ENCODE results near the gene MAMDC2.
A peak's percentile ranks its signal among the peaks of the same experiment; 100 is the strongest.
"Not testable (repeated sequence)": the region's sequence is repeated elsewhere in the genome, so short reads cannot be mapped to it uniquely, and the experiment has no call there.

MAMDC2 gene

DNA sequence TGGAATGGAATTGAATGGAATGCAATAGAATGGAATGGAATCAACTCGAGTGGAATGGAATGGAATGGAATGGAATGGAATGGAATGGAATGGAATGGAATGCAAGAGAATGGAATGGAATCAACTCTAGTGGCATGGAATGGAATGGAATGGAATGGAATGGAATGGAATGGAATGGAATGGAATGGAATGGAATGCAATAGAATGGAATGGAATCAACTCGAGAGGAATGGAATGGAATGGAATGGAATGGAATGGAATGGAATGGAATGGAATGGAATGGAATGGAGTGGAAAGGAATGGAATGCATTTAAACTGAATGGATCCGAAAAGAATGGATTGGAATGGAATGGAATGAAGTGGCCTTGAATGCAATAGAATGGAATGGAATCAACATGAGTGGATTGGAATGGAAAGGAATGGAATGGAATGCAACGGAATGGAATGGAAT lies 5.5 kb upstream of the MAMDC2 start:
- not testable (repeated sequence) for DNase-seq

DNA sequence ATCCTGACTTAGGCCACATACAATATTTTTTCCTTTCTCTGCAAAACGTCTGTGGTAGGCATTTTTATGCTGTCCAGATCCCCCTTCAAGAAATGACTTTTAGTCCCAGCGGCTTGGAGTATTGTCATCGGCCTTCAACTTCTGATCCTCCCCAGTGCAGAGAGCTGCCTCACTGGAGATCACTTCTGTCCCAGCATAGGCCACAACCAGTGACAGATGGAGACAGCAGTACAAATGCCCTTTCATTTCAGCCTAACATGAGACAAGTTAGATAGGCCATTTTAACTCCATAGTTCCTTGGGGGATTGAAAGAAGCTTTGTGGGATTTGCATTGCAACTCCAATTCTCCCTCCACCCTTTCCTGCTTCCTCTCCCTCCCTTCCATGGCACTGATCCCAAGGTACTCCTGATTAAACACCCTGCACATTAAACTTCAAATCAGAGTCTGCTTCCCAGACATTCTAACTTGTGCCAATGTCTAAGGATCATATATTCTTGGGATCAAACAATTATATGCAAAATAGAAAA lies 3.2 kb upstream of the MAMDC2 start:
- DNase-seq = no peak

DNA sequence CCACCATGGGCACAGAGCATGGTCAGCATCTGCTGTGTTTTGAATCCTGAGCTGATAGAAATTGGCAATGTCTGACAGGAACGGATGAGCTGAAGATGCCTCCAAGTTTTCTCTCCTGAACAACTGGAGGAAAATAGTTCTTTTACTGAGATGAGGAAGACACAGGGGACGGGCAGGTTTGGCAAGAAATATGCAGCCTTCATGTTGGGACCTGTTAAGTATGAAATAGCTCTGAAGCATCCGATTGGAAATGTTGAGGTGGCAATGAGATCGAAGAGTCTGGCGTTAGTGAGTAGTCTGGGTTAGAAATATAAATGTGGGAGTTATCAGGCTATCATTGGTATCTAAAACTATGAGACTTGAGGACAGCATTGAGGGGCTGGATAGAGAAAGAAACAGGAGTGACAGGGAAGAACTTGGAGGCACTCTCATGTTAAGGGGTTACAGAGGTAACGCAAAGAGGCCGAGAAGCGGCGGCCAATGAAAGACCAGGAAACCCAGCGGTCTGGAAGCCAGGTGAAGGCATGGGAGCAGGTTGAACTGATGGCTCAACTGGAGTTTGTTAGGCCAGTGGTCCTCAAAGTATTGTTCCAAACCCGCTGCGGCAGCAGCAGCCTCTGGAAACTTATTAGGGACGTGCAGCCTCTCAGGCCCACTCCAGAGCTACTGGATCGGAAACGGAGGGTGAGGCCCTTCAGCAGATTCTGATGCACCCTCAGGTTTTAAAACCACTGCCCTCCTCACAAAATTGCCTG lies 1.0 kb upstream of the MAMDC2 start:
- no peak for DNase-seq

DNA sequence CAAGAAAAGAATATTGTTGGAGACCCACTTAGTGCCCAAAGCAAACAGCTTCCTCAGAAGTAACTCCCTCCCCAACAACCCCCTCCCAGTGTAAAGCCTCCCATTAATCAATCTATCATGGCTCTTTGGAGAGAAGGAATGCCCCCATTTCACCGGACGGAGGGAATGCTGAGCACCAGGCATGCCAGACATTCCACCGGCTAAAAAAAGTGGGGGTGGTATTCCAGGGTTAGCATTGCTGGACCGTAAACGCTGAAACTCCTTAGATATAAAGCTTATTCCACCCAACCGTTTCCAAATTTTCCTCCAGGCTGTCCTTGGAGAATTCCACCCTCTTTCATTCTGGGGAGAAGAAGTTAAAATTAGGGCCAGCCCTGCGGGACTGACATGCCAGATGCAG lies 363 bp upstream of the MAMDC2 start:
- no peak for DNase-seq

DNA sequence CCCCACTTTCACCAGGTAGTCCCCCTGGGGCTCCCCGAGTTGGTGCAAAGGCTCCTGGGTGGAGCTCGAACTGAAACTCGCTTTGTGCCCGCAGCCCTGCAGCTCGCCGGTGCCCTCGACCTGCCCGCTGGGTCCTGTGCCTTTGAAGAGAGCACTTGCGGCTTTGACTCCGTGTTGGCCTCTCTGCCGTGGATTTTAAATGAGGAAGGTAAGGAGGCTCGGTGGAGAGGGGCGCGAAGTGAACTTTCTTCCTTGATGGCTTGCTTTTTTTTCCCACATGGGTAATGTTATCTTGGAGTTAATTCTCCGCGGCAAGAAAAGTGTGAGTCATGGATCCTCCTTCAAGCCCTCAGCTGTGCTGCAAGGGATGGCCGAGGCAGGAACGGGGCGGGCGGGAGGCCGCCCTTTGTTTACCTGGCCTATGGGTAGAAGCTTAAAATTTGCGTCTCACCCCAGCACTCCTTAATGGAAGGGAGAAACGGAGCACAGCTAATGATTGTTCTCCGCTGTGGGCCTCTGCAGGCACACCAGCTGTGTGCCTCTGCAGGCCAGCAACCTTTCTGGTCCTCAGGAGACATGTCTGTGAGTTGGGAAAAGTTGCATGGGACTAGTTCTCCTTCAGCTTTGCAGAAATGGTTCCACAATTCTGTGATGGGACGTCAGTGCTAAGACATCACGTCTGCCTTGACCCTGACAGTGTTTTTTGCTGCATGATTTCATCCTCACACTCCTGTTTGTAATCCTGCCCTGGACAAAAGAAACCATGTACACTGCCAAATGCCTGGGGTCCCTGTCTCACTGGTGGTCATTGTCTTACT lies 1.1 kb downstream of the MAMDC2 start:
- peak; percentile 11 for DNase-seq

DNA sequence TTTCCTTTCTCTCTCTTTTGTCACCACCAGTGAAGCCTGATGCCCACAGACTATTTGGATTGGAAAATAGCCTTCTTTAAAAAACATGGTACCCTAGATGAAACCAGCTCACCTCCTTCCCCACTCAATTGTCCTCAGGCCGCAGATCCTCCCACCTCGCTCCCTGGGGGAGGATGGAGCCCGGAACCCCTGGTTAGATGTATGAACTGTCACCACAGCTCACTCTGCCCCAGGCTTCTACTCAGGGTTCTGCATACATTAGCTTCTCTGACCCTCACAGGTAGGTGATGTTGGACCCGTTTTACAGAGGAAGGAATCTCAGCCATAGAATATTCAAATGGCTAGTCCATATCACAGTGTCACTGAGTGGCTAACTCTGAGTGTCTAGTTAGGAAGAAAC lies 1.8 kb downstream of the MAMDC2 start:
- DNase-seq = no peak

DNA sequence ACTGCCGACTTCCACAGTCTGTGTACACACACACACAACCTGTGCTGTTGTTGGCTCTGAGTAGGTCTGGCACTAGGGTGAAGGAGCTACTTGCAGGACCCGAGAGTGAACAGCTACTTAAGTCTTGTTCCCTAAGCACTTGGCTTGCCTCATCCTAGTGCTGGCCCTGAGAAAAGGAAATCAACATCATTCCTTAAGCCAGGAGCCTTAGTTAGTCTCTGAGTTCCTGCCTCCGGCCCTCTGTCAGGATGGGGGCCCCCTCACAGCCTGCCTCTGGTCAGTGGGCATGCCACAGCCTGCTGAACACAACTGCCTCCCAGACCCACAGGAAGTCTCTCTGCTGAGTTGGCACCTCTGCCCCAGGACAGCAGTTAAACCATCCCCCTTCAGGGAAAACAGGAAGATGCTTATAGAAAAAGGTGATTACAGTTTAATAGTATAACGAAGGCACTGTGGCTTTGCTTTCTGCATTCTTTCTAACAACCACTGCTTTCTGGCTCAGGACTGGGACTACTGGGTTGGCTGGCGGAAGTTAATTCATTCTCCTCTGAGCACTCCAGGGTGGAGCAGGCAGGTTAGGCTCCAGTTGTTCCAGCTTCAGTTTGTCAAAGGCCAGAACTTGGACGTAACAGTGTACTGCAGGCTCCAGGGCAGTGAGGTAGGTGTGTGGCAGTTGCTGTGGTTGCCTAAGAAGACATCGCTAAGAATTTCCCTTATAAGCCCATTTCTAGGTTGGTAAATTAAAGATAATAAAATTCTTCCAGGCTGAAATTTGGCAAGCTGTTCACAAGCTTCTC lies 2.8 kb downstream of the MAMDC2 start:
- DNase-seq = no peak

DNA sequence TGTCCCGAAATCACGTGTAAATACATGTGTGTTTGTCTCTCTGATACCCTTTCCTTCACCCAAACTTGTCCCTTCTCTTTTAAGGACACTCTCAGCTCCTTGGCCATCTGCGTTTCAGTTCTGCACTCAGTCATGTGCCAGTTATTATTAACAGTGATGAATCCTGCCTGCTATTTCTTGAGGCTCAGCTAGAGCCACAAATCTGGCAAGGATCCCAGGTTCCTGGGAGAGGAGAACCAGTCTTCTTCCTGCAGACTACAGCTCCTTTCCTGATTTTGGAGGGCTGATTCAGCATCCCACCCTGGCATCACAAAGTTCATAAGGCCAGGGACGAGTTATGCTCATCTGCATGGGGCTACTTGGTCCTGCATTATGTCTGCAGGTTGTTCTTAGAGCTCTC lies 5.6 kb downstream of the MAMDC2 start:
- no peak for DNase-seq

DNA sequence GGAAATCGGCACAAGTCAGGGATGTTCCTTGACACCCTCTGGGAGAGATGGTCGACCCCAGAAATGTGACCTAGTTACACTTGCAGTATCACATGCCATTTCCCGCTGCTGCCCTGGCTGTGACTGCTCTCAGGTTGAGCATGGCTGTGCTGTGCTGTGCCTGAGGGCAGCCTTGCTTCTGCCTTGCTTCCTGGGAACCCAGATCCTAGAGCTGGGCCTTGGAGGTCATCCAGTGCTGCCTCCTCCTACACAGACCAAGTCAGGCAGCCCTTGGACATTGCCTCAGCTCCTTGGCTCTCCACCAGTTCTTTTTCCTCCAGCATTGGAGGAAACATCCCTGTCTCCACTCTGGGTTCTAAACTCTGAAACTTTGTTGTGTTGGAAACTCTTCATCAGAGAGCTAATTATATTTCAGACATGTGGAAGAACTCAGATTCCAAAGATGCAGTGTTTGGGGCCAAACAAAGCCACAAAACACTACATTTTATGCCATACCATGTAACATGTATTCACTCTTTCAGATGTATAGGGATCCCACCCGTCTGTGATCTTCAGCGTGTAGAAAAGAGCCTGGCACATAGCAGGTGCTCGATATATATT lies 6.1 kb downstream of the MAMDC2 start:
- no peak for DNase-seq

DNA sequence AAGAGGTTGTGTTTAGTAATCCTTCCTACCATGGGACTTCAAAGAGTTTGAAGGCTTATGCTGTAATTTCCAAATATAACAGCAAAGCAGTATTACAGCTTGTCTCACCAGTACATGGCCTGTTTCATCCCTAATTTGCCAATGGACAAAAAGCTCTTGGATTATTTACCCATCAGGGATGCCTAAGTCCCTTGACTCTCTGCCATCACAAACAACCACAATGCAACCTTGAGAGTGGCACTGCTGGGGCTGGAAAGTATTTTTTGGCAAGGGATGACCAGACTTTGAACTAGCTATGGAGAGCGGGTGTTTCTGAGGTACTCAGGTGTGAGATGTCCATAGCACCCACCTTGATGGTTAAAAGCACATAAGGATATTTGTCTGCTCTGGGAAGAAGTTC lies 9.1 kb downstream of the MAMDC2 start:
- no peak for DNase-seq

DNA sequence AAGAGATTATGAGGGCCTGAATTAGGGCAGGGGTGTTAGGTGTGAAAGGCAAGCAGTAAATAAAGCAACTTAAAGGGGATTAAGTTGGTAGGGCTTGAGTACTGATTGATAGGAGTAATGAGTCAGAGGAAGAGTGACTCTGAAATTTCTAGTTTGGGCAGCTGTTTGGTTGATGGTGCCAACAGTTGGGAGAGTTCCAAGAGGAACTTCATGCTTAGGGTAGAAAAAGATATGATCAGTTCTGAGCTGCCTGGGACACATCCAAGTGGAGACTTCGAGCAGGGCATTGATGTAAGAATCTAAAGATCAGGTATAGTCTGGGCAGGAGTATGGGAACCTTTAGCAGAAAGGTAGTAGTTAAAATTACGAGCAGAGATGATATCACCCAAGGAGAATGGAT lies 10.2 kb downstream of the MAMDC2 start:
- DNase-seq = no peak

DNA sequence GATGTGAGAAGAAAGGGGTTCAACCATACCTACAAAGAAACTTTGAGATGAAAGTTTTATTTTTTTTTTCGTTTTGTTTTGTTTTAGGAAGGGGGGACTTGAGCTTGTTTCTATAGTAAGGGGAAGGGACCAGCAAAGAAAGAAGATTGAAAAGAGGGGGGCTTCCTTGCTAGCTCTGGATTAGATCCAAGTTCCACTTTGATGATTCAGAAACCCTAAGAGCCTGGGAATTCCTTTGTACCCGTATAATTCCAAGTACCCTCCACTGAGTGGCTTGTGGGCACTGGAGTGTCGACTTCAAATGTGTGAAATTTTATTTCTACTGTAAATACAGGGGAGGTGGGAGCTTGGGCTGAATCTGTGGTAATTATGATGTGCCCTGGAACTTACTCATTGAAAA lies 10.9 kb downstream of the MAMDC2 start:
- DNase-seq = no peak

DNA sequence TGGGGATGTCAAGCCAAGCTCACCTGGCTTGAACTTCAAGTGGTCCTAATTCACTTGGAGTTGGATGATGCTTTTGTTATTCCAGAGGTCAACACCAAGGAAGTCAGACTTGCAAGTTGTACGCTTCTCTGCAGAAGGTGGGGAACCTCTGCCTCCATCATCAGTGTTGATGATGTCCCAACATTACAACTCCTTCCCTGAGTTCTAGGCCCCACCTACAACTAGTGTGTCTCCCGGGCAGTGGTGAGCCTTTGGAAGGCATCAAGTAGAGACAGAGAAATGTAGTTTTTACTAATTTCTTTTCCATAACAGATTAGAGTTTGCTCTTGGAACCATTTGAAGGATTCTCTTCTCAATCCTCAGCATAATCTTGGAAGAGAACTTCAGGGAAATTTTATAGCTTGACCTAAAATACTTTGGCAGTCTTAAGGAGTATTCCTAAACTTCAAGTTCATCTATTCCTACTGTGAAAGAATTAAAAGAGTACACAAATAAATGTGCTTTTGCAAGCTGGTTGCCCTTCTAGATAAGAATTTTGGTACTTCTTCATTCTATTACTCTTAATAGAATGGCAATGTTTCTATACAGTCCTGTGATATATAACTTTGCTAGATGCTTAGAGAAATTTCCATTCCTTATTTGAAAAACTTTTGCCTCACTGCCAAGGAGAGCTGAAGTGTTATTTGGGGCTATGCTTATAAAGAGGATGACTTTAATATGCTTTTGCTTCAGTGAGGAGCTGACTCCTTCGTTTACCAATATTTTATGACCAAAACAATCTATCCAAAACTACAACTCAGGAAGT lies 12.0 kb downstream of the MAMDC2 start:
- no peak for DNase-seq

DNA sequence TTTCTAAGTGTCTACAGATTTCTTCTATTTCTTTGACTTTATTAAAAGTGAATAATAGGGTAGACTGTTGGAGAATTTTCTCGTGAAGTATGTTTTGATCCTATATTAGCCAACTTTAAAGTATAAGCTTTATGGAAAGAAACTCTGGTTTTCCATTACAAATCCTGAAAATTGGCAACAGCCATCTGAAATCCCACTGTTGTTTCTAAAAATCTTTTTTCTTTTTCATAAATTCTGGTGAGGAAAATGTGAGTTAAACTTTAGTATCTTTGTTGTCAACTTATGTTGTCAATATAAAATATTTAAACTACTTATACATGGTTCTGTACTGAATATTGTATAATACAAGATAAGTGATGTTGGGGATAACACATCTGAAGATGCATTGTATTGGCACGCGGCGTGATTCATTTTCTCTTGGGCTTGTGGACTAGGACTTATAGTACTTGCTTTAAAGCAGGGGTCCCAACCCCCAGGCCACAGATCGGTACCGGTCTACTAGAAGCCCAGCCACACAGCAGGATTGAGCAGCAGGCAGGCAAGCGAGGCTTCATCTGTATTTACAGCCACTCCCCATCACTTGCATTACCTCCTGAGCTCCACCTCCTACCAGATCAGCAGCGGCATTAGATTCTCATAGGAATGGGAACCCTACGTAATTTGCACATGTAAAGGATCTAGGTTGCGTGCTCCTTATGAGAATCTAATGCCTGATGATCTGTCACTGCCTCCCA lies 12.7 kb downstream of the MAMDC2 start:
- DNase-seq = no peak

DNA sequence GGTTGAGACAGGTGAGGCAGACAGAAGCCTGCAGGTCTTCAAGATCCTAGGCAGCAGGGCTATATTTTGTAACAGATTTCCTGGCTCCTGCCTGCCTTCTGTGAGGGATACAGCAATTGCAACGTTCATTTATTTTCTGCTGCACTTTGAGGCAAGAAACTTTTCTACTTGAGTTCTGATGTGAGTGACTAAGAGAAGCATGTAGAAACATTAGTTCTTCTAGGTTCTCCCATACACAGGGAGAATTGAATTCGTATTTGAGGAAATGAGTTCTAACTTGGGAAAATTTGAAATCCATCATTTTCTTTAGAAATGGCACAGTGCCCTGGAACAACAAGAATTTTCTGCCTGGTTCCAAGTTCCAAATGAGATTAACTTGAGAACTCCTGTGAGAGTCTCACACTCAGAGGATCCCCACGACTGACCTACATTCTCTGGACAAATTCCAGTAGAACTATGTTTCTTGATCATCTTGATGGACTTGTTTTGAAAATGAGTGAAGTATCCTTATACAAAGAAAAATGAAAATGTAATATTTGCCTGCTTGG lies 15.0 kb downstream of the MAMDC2 start:
- no peak for DNase-seq

DNA sequence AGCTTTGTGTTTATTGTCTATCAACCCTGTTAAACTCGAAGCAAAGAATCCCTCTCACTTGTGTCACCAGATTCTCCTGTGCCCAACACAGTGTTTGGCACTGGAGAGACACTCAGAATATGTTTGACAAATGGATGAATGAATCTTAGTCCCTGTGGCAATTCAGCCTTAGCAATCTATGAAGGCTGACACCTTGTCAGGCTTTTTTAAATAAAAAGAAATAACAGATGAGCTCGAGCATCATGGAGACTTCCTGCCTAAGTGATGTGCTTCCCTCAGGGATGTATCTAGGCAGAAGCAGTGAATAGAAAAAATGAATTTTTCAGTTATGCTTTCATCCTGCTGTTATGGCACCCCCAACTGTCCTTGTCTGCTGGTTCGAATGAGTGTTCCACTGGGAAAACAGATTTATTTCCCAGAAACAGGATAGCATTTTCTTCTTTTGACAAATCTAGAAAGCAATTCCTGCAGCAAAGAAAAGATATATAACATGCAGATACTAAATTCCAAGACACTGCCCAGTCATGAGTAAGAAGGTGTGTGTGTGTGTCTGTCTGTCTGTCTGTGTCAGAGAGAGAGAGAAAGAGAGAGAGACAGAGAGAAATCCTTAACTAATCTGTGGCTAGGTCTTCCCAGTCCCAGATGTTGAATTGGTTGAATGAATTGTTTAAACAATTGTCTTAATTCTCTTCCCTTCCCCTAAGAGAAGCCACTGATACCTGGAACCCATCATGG lies 16.7 kb downstream of the MAMDC2 start:
- no peak for DNase-seq

DNA sequence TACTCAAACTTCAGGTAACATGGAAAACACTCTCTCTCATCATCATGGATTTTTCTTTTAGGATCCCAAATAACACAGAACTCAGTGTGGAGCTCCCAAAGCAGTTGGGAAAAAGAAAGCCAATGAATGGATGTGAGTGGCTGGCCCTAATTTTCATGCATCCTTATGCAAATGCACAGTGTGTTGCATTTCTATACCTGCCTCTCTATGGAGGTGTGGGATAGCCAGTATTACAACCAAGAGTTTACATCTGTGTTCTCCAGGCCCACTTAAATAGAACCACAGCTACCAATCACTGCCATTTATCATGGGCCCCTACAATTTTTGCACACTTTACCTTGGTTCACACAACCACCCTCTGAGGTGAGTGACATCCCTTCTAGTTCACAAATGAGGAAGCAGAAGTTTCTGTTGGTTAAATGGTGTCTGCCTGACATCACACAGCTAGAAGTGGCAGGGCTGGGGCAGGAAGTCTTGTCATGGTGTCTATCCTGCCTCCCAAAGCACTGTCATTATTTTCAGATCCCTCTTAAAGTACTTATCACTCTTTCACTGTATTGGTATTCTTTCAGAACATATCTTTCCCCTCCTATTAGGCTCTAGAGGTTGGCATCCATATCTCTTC lies 17.3 kb downstream of the MAMDC2 start:
- no peak for DNase-seq

DNA sequence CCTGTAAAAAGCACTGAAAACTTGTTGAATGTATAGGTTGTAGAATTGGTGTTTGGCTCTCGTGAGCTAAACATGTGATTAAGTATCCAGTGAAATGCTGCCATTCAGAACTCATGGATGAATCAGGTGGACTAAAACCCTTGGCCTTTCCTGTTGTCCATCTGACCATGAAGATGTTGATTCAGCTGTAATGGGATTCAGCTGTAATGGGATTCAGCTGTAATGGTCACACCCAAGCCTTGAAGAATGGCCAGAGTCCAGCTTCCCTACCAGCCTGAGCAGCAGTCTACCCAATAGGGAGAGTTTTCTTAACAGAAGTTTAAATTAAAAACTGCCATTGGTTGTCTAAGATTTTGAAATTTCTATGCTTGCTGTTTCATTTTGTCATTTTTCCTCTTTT lies 18.1 kb downstream of the MAMDC2 start:
- DNase-seq = no peak

DNA sequence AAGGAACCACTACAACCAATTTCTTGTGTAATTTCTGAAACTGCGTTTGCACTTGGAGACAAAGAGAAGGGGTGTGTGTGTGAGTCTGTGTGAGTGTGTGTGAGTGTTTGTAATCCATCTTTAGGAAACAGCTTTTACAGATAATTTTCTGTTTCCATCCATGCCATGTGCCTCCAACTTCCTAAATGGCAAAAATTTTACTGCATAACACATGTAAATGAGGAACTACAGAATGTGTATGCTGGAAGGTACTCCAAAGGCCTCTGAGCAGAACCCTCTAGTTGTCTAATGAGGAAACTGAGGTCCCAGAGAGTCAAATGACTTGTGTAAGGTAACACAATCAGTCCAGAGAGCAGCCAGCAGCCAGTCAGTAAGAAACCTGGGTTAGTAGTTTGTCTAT lies 20.8 kb downstream of the MAMDC2 start:
- no peak for DNase-seq

DNA sequence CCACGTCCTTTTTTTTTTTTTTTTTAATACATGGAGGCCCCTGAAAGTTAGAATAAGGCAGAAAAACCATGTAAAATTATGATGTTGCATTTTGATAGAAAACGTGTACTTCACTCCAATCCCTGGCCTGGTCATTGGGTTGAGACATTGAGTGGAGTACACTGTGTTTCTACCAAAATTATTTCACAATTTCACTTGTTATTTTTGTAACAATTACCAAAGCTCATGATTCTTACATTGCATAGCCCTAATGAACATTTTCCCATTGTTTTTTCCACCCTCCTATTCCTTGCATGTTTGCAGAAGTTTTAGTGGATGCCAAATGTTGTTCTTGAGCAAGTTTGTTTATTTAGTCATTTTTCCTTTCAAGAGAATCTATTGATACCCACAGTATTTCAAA lies 21.9 kb downstream of the MAMDC2 start:
- no peak for DNase-seq
